ENCODE measurements around the gene KCNMB1. TPM values are rescaled to one million over a fixed set of nuclear protein-coding genes. Genes with fewer than 3 reads are reported as not detected.

KCNMB1 gene
- total and polyA plus RNA-seq, 2 of the 13 experiments (the other 11 are each of a cell fraction or from before 2014, with no cell fraction given): not detected

GRCh38 chr5:170347022-170347567 is 42.1 kb downstream of the KCNMB1 start:
- Histone ChIP-seq H3K9me3 (ENCODE audit: low read length) (no peaks in the 10 kb centered on the region), H3K79me2 (ENCODE audit: insufficient read depth, low read length) (no peaks in the 10 kb centered on the region), H2AFZ (ENCODE audit: low read length) (no peak overlapping the region), H4K20me1 (ENCODE audit: insufficient read depth, low read length) (no peaks in the 10 kb centered on the region), H3K9ac (ENCODE audit: insufficient read depth, low read depth, low read length) (no peak overlapping the region), H3K4me3 (replicated peaks in 1 of 3; ENCODE audit: insufficient read depth in 1 of 3, low read depth in 2 of 3, low read length in 3 of 3) (no peak overlapping the region), H3K4me1 (ENCODE audit: insufficient read depth, low read length) (no peaks in the 10 kb centered on the region), H3K27ac (ENCODE audit: extremely low read length, insufficient read depth, low read length) (no peak overlapping the region), H3K4me2 (ENCODE audit: low read depth, low read length) (no peak overlapping the region), H3K27me3 (ENCODE audit: control insufficient read depth in 1 of 2, insufficient read depth in 2 of 2, low read length in 2 of 2) (peaks cover 2 to 25% of the 10 kb centered on the region in 2 experiments; a peak in 3 of 5 replicates), H3K36me3 (replicated peaks in 1 of 2; ENCODE audit: control insufficient read depth in 1 of 2, insufficient read depth in 2 of 2, low read length in 2 of 2) (no peaks in the 10 kb centered on the region)
- intact Hi-C loops (cut with micrococcal nuclease; ENCODE audit: unreplicated experiment) (no loop called here), in situ Hi-C loops (cut with HindIII; ENCODE audit: extremely low pct_ligation_motif_present, low pct_unique_long_range_greater_than_20kb) (no loop called here)
- BruUV-seq (replicated peaks): no TSS peak
- ChIA-PET CTCF (ENCODE audit: low intra/inter-chr PET ratio, low total read pairs) (no interaction called here), POLR2A (no interaction called here)
- DNase-seq (ENCODE audit: low spot score) (no peak), ATAC-seq (no peak), FAIRE-seq (no peak)
- 3% methylated on average over 5 of the region's 9 CpGs for WGBS (ENCODE audit: low lambda C conversion rate)
- TF ChIP-seq KAT2B (IDR thresholded peaks at IDR 0.05; ENCODE audit: borderline replicate concordance, low read depth, low read length) (no peak), ZNF337 (CRISPR knock-in tag; IDR thresholded peaks at IDR 0.05; ENCODE audit: borderline replicate concordance, low read depth) (no peak), HDAC6 (IDR thresholded peaks at IDR 0.05; ENCODE audit: low read depth, low read length) (no peak), NFATC3 (CRISPR knock-in tag; IDR thresholded peaks at IDR 0.05) (no peak), ZNF263 (CRISPR knock-in tag; IDR thresholded peaks at IDR 0.05) (no peak), ZNF614 (CRISPR knock-in tag; IDR thresholded peaks at IDR 0.05; ENCODE audit: borderline replicate concordance) (no peak), TFDP1 (CRISPR knock-in tag; IDR thresholded peaks at IDR 0.05; ENCODE audit: borderline replicate concordance) (no peak), ZNF121 (CRISPR knock-in tag; IDR thresholded peaks at IDR 0.05) (no peak), ZNF34 (CRISPR knock-in tag; IDR thresholded peaks at IDR 0.05; ENCODE audit: borderline replicate concordance) (no peak), ZNF768 (CRISPR knock-in tag; IDR thresholded peaks at IDR 0.05) (no peak), MAFG (CRISPR knock-in tag; IDR thresholded peaks at IDR 0.05) (no peak), SALL1 (CRISPR knock-in tag; IDR thresholded peaks at IDR 0.05) (no peak), ARID2 (CRISPR knock-in tag; IDR thresholded peaks at IDR 0.05; ENCODE audit: borderline replicate concordance) (no peak), ATF5 (CRISPR knock-in tag; IDR thresholded peaks at IDR 0.05; ENCODE audit: low read depth) (no peak), FOXO1 (CRISPR knock-in tag; IDR thresholded peaks at IDR 0.05) (no peak), ZNF207 (IDR thresholded peaks at IDR 0.05; ENCODE audit: borderline replicate concordance) (no peak), NR2F6 (IDR thresholded peaks at IDR 0.05) (no peak), NR2F6 (CRISPR knock-in tag; IDR thresholded peaks at IDR 0.05) (no peak), ZNF501 (CRISPR knock-in tag; IDR thresholded peaks at IDR 0.05) (no peak), SP2 (CRISPR knock-in tag; IDR thresholded peaks at IDR 0.05) (no peak)
